H9 (cell line): ENCODE results near the gene PSMC1. TPM values are rescaled to one million over a fixed set of nuclear protein-coding genes. Genes with fewer than 3 reads are reported as not detected.

Experiments used
- DNase-seq: peaks from one replicate; pipeline ENCODE4 v3.0.0-alpha.2; 2017
- H2AFZ ChIP-seq: one replicate; pipeline ENCODE4 v1.6.1; 2013; ENCODE audit warnings: mild to moderate bottlenecking, low read length, control low read depth, moderate library complexity
- H2AK5ac ChIP-seq: 2 replicates; pipeline ENCODE4 v1.6.1; 2013; ENCODE audit warnings: low read length, control low read depth, mixed read lengths; ENCODE audit not compliant: insufficient read length
- H2BK120ac ChIP-seq: one replicate; pipeline ENCODE4 v1.6.1; 2013; ENCODE audit warnings: low read depth, mild to moderate bottlenecking, low read length, control low read depth, inconsistent platforms; ENCODE audit not compliant: poor library complexity, severe bottlenecking
- H2BK12ac ChIP-seq: 2 replicates; pipeline ENCODE4 v1.6.1; 2013; ENCODE audit warnings: low read length, control low read depth, mixed read lengths, low read depth; ENCODE audit not compliant: insufficient read length
- H2BK15ac ChIP-seq: 2 replicates; pipeline ENCODE4 v1.6.1; 2013; ENCODE audit warnings: low read depth, low read length, control low read depth
- H2BK20ac ChIP-seq: one replicate; pipeline ENCODE4 v1.6.1; 2013; ENCODE audit warnings: low read depth, mild to moderate bottlenecking, low read length, control low read depth, inconsistent platforms; ENCODE audit not compliant: poor library complexity, severe bottlenecking
- H2BK5ac ChIP-seq: 2 replicates; pipeline ENCODE4 v1.6.1; 2013; ENCODE audit warnings: low read length, control low read depth, mixed read lengths; ENCODE audit not compliant: insufficient read length
- H3K14ac ChIP-seq: 2 replicates; pipeline ENCODE4 v1.6.1; 2013; ENCODE audit warnings: low read length, control low read depth; ENCODE audit not compliant: insufficient read depth
- H3K18ac ChIP-seq: 2 replicates; pipeline ENCODE4 v1.6.1; 2013; ENCODE audit warnings: low read depth, mild to moderate bottlenecking, mixed read lengths, low read length, control low read depth; ENCODE audit not compliant: insufficient read length
- H3K23ac ChIP-seq: 2 replicates; pipeline ENCODE4 v1.6.1; 2013; ENCODE audit warnings: low read length, control low read depth, mixed read lengths, low read depth; ENCODE audit not compliant: insufficient read length
- H3K23me2 ChIP-seq: 2 replicates; pipeline ENCODE4 v1.6.1; 2013; ENCODE audit warnings: low read depth, mild to moderate bottlenecking, mixed read lengths, low read length, control low read depth; ENCODE audit not compliant: insufficient read length, poor library complexity, severe bottlenecking
- H3K27ac ChIP-seq: 2 replicates; pipeline ENCODE4 v1.5.1; 2013; ENCODE audit warnings: low read length, control low read depth, mixed read lengths, low read depth; ENCODE audit not compliant: insufficient read length
- H3K27me3 ChIP-seq: 2 replicates; pipeline ENCODE4 v1.6.1; 2013; ENCODE audit warnings: low read length, control low read depth, inconsistent platforms; ENCODE audit not compliant: insufficient read depth
- H3K4ac ChIP-seq: 2 replicates; pipeline ENCODE4 v1.6.1; 2013; ENCODE audit warnings: low read depth, mild to moderate bottlenecking, control low read depth, inconsistent platforms, low read length, moderate library complexity
- H3K4me1 ChIP-seq: 2 replicates; pipeline ENCODE4 v1.6.1; 2013; ENCODE audit warnings: low read length, control low read depth, inconsistent platforms; ENCODE audit not compliant: insufficient read depth
- H3K4me2 ChIP-seq: 2 replicates; pipeline ENCODE4 v1.6.1; 2013; ENCODE audit warnings: low read length, control low read depth, mixed read lengths; ENCODE audit not compliant: insufficient read length, insufficient read depth
- H3K56ac ChIP-seq: 2 replicates; pipeline ENCODE4 v1.6.1; 2013; ENCODE audit warnings: low read depth, mild to moderate bottlenecking, mixed read lengths, low read length, control low read depth; ENCODE audit not compliant: insufficient read length
- H3K79me1 ChIP-seq: 2 replicates; pipeline ENCODE4 v1.6.1; 2013; ENCODE audit warnings: low read depth, mild to moderate bottlenecking, moderate library complexity, low read length, control low read depth, inconsistent platforms; ENCODE audit not compliant: insufficient read depth, poor library complexity, severe bottlenecking
- H3K79me2 ChIP-seq: 2 replicates; pipeline ENCODE4 v1.6.1; 2013; ENCODE audit warnings: low read length, control low read depth, inconsistent platforms; ENCODE audit not compliant: insufficient read depth
- H3K9ac ChIP-seq: 2 replicates; pipeline ENCODE4 v1.6.1; 2013; ENCODE audit warnings: low read length, control low read depth, mixed read lengths; ENCODE audit not compliant: insufficient read length; ENCODE audit errors: extremely low read depth
- H3K9me3 ChIP-seq: one replicate; pipeline ENCODE4 v1.6.1; 2013; ENCODE audit warnings: low read depth, low read length, inconsistent platforms; ENCODE audit not compliant: control insufficient read depth
- H3T11ph ChIP-seq: one replicate; pipeline ENCODE4 v1.6.1; 2013; ENCODE audit warnings: mild to moderate bottlenecking, low read length, control low read depth, inconsistent platforms
- H4K20me1 ChIP-seq: one replicate; pipeline ENCODE4 v1.6.1; 2013; ENCODE audit not compliant: control insufficient read depth, insufficient read length, insufficient read depth
- H4K5ac ChIP-seq: 2 replicates; pipeline ENCODE4 v1.6.1; 2013; ENCODE audit warnings: low read depth, mild to moderate bottlenecking, mixed read lengths, low read length, control low read depth; ENCODE audit not compliant: insufficient read length
- H4K8ac ChIP-seq: replicated peaks from 2 replicates; pipeline ENCODE4 v1.6.1; 2013; ENCODE audit warnings: low read length, control low read depth, mixed read lengths, low read depth; ENCODE audit not compliant: insufficient read length
- H4K91ac ChIP-seq: 2 replicates; pipeline ENCODE4 v1.6.1; 2013; ENCODE audit warnings: low read depth, mild to moderate bottlenecking, moderate library complexity, mixed read lengths, low read length, control low read depth; ENCODE audit not compliant: insufficient read length
- H3K27ac Mint-ChIP-seq, 3 experiments: 2 replicates in 2 of 3; 3 replicates in 1 of 3; pipeline ENCODE4 v1.8.0; 2020 to 2021; ENCODE audit warnings: mixed read lengths in 3 of 3, mild to moderate bottlenecking in 1 of 3, moderate library complexity in 1 of 3
- H3K27me3 Mint-ChIP-seq: 2 replicates; pipeline ENCODE4 v1.8.0; 2021; ENCODE audit warnings: low read depth, mild to moderate bottlenecking, moderate library complexity, mixed read lengths
- H3K36me3 Mint-ChIP-seq, 3 experiments: 2 replicates in 2 of 3; 3 replicates in 1 of 3; pipeline ENCODE4 v1.8.0; 2020 to 2021; ENCODE audit warnings: low read depth in 3 of 3, mixed read lengths in 3 of 3; ENCODE audit not compliant: insufficient read depth in 1 of 3
- H3K4me1 Mint-ChIP-seq, 2 experiments: 2 replicates each; pipeline ENCODE4 v1.8.0; 2020; ENCODE audit warnings: mixed read lengths in 2 of 2
- H3K4me3 Mint-ChIP-seq, 2 experiments: 2 replicates in 1 of 2; 3 replicates in 1 of 2; pipeline ENCODE4 v1.8.0; 2020 to 2021; ENCODE audit warnings: mild to moderate bottlenecking in 2 of 2, mixed read lengths in 2 of 2, moderate library complexity in 1 of 2
- H3K9me3 Mint-ChIP-seq, 2 experiments: 2 replicates in 1 of 2; 3 replicates in 1 of 2; pipeline ENCODE4 v1.8.0; 2020; ENCODE audit warnings: mild to moderate bottlenecking in 2 of 2, mixed read lengths in 2 of 2, moderate library complexity in 1 of 2
- CTCF ChIP-seq: fragments of 200-600 bp; sonication (generic); conservative IDR thresholded peaks from 3 replicates; pipeline ENCODE4 v1.8.0; 2021; ENCODE audit warnings: antibody characterized with exemption, mild to moderate bottlenecking
- total RNA-seq: library from RNA; stranded (reverse); gene quantifications from 2 replicates; pipeline ENCODE4 v1.2.1, GENCODE V29; 2021

PSMC1 gene
- total RNA-seq, 1 experiment from 2014 or later, result 113 TPM

- H2BK120ac ChIP-seq, result no peak overlapping the region
- no peak overlapping the region for H3K4me3 Mint-ChIP-seq
These were observed 13.9 kb upstream of the PSMC1 start for GRCh38 chr14:90242444-90242843.

More at GRCh38 chr14:90242444-90242843, 13.9 kb upstream of the PSMC1 start:
- H3K18ac ChIP-seq, result no peak overlapping the region
- H4K5ac ChIP-seq, result no peak overlapping the region
- H3K4ac ChIP-seq, result no peak overlapping the region
- H3K36me3 Mint-ChIP-seq, result peaks cover 5 to 30% (median 27%) of the 10 kb centered on the region in 3 experiments; a peak in 5 of 7 replicates
- no peak overlapping the region for H3K23ac ChIP-seq
- peaks cover 36 to 37% of the 10 kb centered on the region in 2 experiments for H3K9me3 Mint-ChIP-seq
- no peaks in the 10 kb centered on the region for H3K4me1 ChIP-seq
- no peak overlapping the region for H3K14ac ChIP-seq
- no peak overlapping the region for H4K91ac ChIP-seq
- no peak overlapping the region for H3K4me2 ChIP-seq
- H2BK12ac ChIP-seq, result no peak overlapping the region
- no peak overlapping the region for H2BK5ac ChIP-seq
- no peak overlapping the region for H2BK20ac ChIP-seq
- H3K9me3 ChIP-seq, result peaks cover 16% of the 10 kb centered on the region
- no peaks in the 10 kb centered on the region for H4K20me1 ChIP-seq
- no peak overlapping the region for H2AK5ac ChIP-seq
- H4K8ac ChIP-seq, result no peak overlapping the region
- no peaks in the 10 kb centered on the region for H3K79me2 ChIP-seq
- no peak overlapping the region for H3K27ac ChIP-seq
- no peak overlapping the region for H2BK15ac ChIP-seq
- H3K4me1 Mint-ChIP-seq, result no peaks in the 10 kb centered on the region
- H3K27ac Mint-ChIP-seq, result no peak overlapping the region
- H3K56ac ChIP-seq, result no peak overlapping the region
- H3K23me2 ChIP-seq, result no peaks in the 10 kb centered on the region
- no peak overlapping the region for H3K9ac ChIP-seq
- peaks cover 22% of the 10 kb centered on the region for H3K27me3 Mint-ChIP-seq
- no peaks in the 10 kb centered on the region for H3K27me3 ChIP-seq
- H3T11ph ChIP-seq, result no peak overlapping the region
- DNase-seq, result no peak
- no peak for TF ChIP-seq CTCF
- H3K79me1 ChIP-seq, result no peaks in the 10 kb centered on the region
- no peak overlapping the region for H2AFZ ChIP-seq
